Left lobe of liver (tissue), 2 donors: ENCODE data around the gene DLX5. TPM values are rescaled to one million over a fixed set of nuclear protein-coding genes. Genes with fewer than 3 reads are reported as not detected.

ENCODE experiments used
- ATAC-seq: fragments of 200-7000 bp; cut with Tn5 transposase; one replicate; pipeline ENCODE4 v1.9.1; 2020; ENCODE audit warnings: mild to moderate bottlenecking, moderate library complexity
- DNase-seq: peaks from one replicate; pipeline ENCODE4 v3.0.0-alpha.2; 2020; ENCODE audit warnings: low spot score
- total RNA-seq: library from RNA; stranded (reverse); gene quantifications from one replicate; pipeline ENCODE4 v1.2.1, GENCODE V29; 2021
- donor health status: DM: no; HTN: no; CAD: no; lungs with moderate emphysema.
- donor health status: DM: no; HTN: yes; CAD: no.

Gene DLX5
- total RNA-seq, 1 donor from 2014 or later: not detected

GRCh38 chr7:96992192-96993005 is 32.2 kb downstream of the DLX5 start:
- DNase-seq (no peak), ATAC-seq (no peak)

GRCh38 chr7:96991546-96992191 is 33.0 kb downstream of the DLX5 start:
- no peak for ATAC-seq
- no peak for DNase-seq

GRCh38 chr7:96989859-96990317 is 34.7 kb downstream of the DLX5 start:
- DNase-seq (no peak), ATAC-seq (no peak)

- ATAC-seq: no peak
- no peak for DNase-seq
Observed at GRCh38 chr7:96989241-96989858, 35.3 kb downstream of the DLX5 start.

GRCh38 chr7:96987719-96988118 is 36.9 kb downstream of the DLX5 start:
- no peak for DNase-seq
- ATAC-seq: no peak

- ATAC-seq (no peak), DNase-seq (no peak)
Observed at GRCh38 chr7:96986901-96987300, 37.7 kb downstream of the DLX5 start.

- no peak for DNase-seq
- no peak for ATAC-seq
Observed at GRCh38 chr7:96985992-96986391, 38.6 kb downstream of the DLX5 start.

GRCh38 chr7:96982586-96982985 is 42.0 kb downstream of the DLX5 start:
- no peak for DNase-seq
- ATAC-seq: no peak

- DNase-seq (no peak), ATAC-seq (no peak)
Observed at GRCh38 chr7:96979551-96980276, 44.9 kb downstream of the DLX5 start.

- ATAC-seq (no peak), DNase-seq (no peak)
Observed at GRCh38 chr7:96977445-96977844, 47.2 kb downstream of the DLX5 start.

- ATAC-seq (no peak), DNase-seq (no peak)
Observed at GRCh38 chr7:96976106-96976505, 48.5 kb downstream of the DLX5 start.

GRCh38 chr7:96973986-96974385 is 50.6 kb downstream of the DLX5 start:
- no peak for DNase-seq
- ATAC-seq: no peak

GRCh38 chr7:96970739-96971138 is 53.9 kb downstream of the DLX5 start:
- no peak for ATAC-seq
- no peak for DNase-seq

Other genes starting within 250 kb of the DLX5 start
- not detected for gene DLX6, start 19.3 kb downstream of the DLX5 start, total RNA-seq
- 14.8 TPM for gene SDHAF3, start 92.9 kb upstream of the DLX5 start, total RNA-seq